Peyer's patch (tissue), 4 donors: ENCODE measurements around the gene ZFP36L2.

Source experiments
- CTCF ChIP-seq, 6 experiments: fragments of 450-650 bp in 4 of 6; fragments of 200-600 bp in 2 of 6; sonication (generic) in 1 of 6; IDR thresholded peaks; one replicate each; pipeline ENCODE4 v1.5.1; 2017 to 2019; ENCODE audit warnings: antibody characterized with exemption in 6 of 6, mild to moderate bottlenecking in 3 of 6, moderate library complexity in 1 of 6
- POLR2A ChIP-seq, 2 donors: fragments of 450-650 bp; IDR thresholded peaks; one replicate each; pipeline ENCODE4 v1.5.1; 2017; ENCODE audit warnings: antibody characterized with exemption in 2 of 2, mild to moderate bottlenecking in 2 of 2, moderate library complexity in 2 of 2

GRCh38 chr2:43258547-43259156 lies 32.2 kb upstream of the ZFP36L2 start:
- no peak for TF ChIP-seq CTCF (IDR thresholded peaks at IDR 0.05)
- TF ChIP-seq POLR2A (IDR thresholded peaks at IDR 0.05) = no peak
